DND-41 (cell line): Measurements from ENCODE around the gene SERPIND1.

Experiments
- ATAC-seq: fragments of 200-7000 bp; cut with Tn5 transposase; 3 replicates; pipeline ENCODE4 v1.9.1; 2021; ENCODE audit warnings: low read depth; ENCODE audit not compliant: insufficient read depth
- DNase-seq: peaks from one replicate; pipeline ENCODE4 v3.0.0-alpha.2; 2020
- H2AFZ ChIP-seq: 2 replicates; pipeline ENCODE4 v1.6.0; 2012; ENCODE audit warnings: low read depth, low read length
- H3K27ac ChIP-seq: 2 replicates; pipeline ENCODE4 v1.5.1; 2012; ENCODE audit warnings: low read length, inconsistent platforms
- H3K27me3 ChIP-seq: fragments of 200-600 bp; sonication (generic); 2 replicates; pipeline ENCODE4 v1.6.0; 2012; ENCODE audit warnings: low read length, mild to moderate bottlenecking, inconsistent platforms; ENCODE audit not compliant: insufficient read depth, poor library complexity
- H3K36me3 ChIP-seq: 2 replicates; pipeline ENCODE4 v1.5.1; 2012; ENCODE audit warnings: low read length, inconsistent platforms; ENCODE audit not compliant: insufficient read depth
- H3K4me1 ChIP-seq: 2 replicates; pipeline ENCODE4 v1.5.1; 2012; ENCODE audit warnings: mild to moderate bottlenecking, low read length; ENCODE audit not compliant: insufficient read depth
- H3K4me2 ChIP-seq: 2 replicates; pipeline ENCODE4 v1.6.0; 2012; ENCODE audit warnings: mild to moderate bottlenecking, moderate library complexity, low read length, inconsistent platforms; ENCODE audit not compliant: insufficient read depth
- H3K4me3 ChIP-seq, 2 experiments: fragments of 200-600 bp in 1 of 2; shearing (Covaris generic) in 1 of 2; 2 replicates each; pipeline ENCODE4 v1.5.1; 2012 to 2016; ENCODE audit warnings: inconsistent platforms in 2 of 2, low read length in 2 of 2, mild to moderate bottlenecking in 2 of 2, low read depth in 1 of 2, moderate library complexity in 1 of 2
- H3K79me2 ChIP-seq: 2 replicates; pipeline ENCODE4 v1.6.0; 2012; ENCODE audit warnings: low read length, inconsistent platforms; ENCODE audit not compliant: insufficient read depth
- H3K9ac ChIP-seq: 2 replicates; pipeline ENCODE4 v1.6.0; 2012; ENCODE audit warnings: low read depth, mild to moderate bottlenecking, inconsistent platforms, low read length, moderate library complexity
- H3K9me3 ChIP-seq: 2 replicates; pipeline ENCODE4 v1.5.1; 2012; ENCODE audit warnings: low read length, moderate library complexity, mild to moderate bottlenecking, inconsistent platforms; ENCODE audit not compliant: insufficient read depth, severe bottlenecking
- H4K20me1 ChIP-seq: 2 replicates; pipeline ENCODE4 v1.6.0; 2012; ENCODE audit warnings: low read length; ENCODE audit not compliant: insufficient read depth
- CTCF ChIP-seq: IDR thresholded peaks from 2 replicates; pipeline ENCODE4 v1.5.1; 2012; ENCODE audit warnings: borderline replicate concordance, low read length, moderate library complexity, mild to moderate bottlenecking; ENCODE audit not compliant: poor library complexity, severe bottlenecking; ENCODE audit errors: extremely low read depth
- EZH2 ChIP-seq: IDR thresholded peaks from 3 replicates; pipeline ENCODE4 v1.6.1; 2012; ENCODE audit warnings: borderline replicate concordance, low read depth, mild to moderate bottlenecking, moderate library complexity, low read length, inconsistent platforms; ENCODE audit not compliant: severe bottlenecking

SERPIND1 gene

GRCh38 chr22:20761536-20761935 is 12.4 kb upstream of the SERPIND1 start:
- no peak for DNase-seq
- no peaks in the 10 kb centered on the region for H3K27me3 ChIP-seq

GRCh38 chr22:20762233-20762796 is 11.6 kb upstream of the SERPIND1 start:
- H4K20me1 ChIP-seq, result no peaks in the 10 kb centered on the region
- H2AFZ ChIP-seq, result no peak overlapping the region
- H3K27me3 ChIP-seq, result no peaks in the 10 kb centered on the region
- ATAC-seq, result no peak
- no peak overlapping the region for H3K4me3 ChIP-seq
- no peaks in the 10 kb centered on the region for H3K4me1 ChIP-seq
- H3K36me3 ChIP-seq, result peaks cover 66% of the 10 kb centered on the region
- H3K4me2 ChIP-seq, result no peak overlapping the region
- no peaks in the 10 kb centered on the region for H3K79me2 ChIP-seq
- H3K9me3 ChIP-seq, result no peaks in the 10 kb centered on the region
- DNase-seq, result no peak
- H3K9ac ChIP-seq, result no peak overlapping the region
- no peak overlapping the region for H3K27ac ChIP-seq
- TF ChIP-seq EZH2 (no peak), CTCF (no peak)

More at GRCh38 chr22:20761536-20761935, 12.4 kb upstream of the SERPIND1 start:
- Histone ChIP-seq H3K4me2 (no peak overlapping the region), H3K4me1 (no peaks in the 10 kb centered on the region), H2AFZ (no peak overlapping the region), H3K36me3 (peaks cover 66% of the 10 kb centered on the region), H3K9ac (no peak overlapping the region), H3K4me3 (no peak overlapping the region), H3K79me2 (no peaks in the 10 kb centered on the region), H3K9me3 (no peaks in the 10 kb centered on the region), H4K20me1 (no peaks in the 10 kb centered on the region), H3K27ac (no peak overlapping the region)
- no peak for ATAC-seq
- TF ChIP-seq EZH2 (no peak), CTCF (no peak)

GRCh38 chr22:20763630-20764470 is 10.1 kb upstream of the SERPIND1 start:
- Histone ChIP-seq H3K27ac (no peak overlapping the region), H3K4me3 (no peak overlapping the region), H3K9ac (no peak overlapping the region), H4K20me1 (peaks cover 4% of the 10 kb centered on the region), H3K79me2 (no peaks in the 10 kb centered on the region), H3K36me3 (peaks cover 61% of the 10 kb centered on the region), H3K27me3 (no peaks in the 10 kb centered on the region), H3K4me1 (no peaks in the 10 kb centered on the region), H3K9me3 (no peaks in the 10 kb centered on the region), H2AFZ (no peak overlapping the region), H3K4me2 (no peak overlapping the region)
- ATAC-seq (no peak), DNase-seq (no peak)
- TF ChIP-seq CTCF, result no peak
- TF ChIP-seq EZH2, result no peak
